Measurements from ENCODE around the gene MYADML2.
A peak's percentile ranks its signal among the peaks of the same experiment; 100 is the strongest.

MYADML2 gene, protein sequence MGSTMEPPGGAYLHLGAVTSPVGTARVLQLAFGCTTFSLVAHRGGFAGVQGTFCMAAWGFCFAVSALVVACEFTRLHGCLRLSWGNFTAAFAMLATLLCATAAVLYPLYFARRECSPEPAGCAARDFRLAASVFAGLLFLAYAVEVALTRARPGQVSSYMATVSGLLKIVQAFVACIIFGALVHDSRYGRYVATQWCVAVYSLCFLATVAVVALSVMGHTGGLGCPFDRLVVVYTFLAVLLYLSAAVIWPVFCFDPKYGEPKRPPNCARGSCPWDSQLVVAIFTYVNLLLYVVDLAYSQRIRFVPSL

GRCh38 chr17:81947189-81947588 is at the start of gene MYADML2:
TSS of gene MYADML2 (minus strand) at chr17:81947233. CDS start at chr17:81941741, 5,492 bp downstream.
- Histone ChIP-seq H3K9ac (ENCODE audit: insufficient read length, low read depth) (no peak within 1 kb of the TSS), H3K4me3 (ENCODE audit: insufficient read length, low read depth) (no peak within 1 kb of the TSS), H3K9me3 (ENCODE audit: insufficient read depth, low read length) (no peaks in the 10 kb centered on the region), H3K4me1 (ENCODE audit: insufficient read depth, insufficient read length) (peaks cover 8% of the 10 kb centered on the region), H3K27me3 (ENCODE audit: insufficient read depth, insufficient read length) (no peaks in the 10 kb centered on the region), H3K36me3 (ENCODE audit: insufficient read depth, insufficient read length, low read length) (no peaks in the 10 kb centered on the region)
- TF ChIP-seq YY1 (IDR thresholded peaks at IDR 0.05; ENCODE audit: insufficient read depth, insufficient read length) (no peak), SUZ12 (IDR thresholded peaks at IDR 0.05; ENCODE audit: extremely low read depth, insufficient read depth, insufficient read length) (no peak), ZNF274 (IDR thresholded peaks at IDR 0.05; ENCODE audit: low read depth, low read length) (no peak)
- no peak for DNase-seq (ENCODE audit: low read depth, low spot score)

DNA sequence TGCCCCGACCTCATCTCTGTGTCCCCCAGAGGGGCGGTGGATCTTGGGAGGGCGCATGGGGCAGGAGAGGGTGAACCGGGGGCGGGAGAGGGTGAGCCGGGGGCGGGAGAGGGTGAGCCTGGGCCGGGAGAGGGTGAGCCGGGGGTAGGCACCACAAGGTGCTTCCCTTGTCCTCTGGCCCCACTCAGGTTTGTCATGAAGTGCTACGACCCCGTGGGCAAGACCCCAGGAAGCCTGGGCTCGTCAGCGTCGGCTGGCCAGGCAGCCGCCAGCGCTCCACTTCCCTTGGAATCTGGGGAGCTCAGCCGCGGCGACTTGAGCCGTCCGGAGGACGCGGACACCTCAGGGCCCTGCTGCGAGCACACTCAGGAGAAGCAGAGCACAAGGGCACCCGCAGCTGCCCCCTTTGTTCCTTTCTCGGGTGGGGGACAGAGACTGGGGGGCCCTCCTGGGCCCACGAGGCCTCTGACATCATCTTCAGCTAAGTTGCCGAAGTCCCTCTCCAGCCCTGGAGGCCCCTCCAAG is 49.3 kb upstream of the MYADML2 start:
- H3K36me3 ChIP-seq (ENCODE audit: insufficient read depth, insufficient read length, low read length): peaks cover 38% of the 10 kb centered on the region
- no peaks in the 10 kb centered on the region for H3K9me3 ChIP-seq (ENCODE audit: insufficient read depth, low read length)
- H3K9ac ChIP-seq (ENCODE audit: insufficient read length, low read depth): no peak overlapping the region
- H3K4me1 ChIP-seq (ENCODE audit: insufficient read depth, insufficient read length): peaks cover 53% of the 10 kb centered on the region
- no peak overlapping the region for H3K4me3 ChIP-seq (ENCODE audit: insufficient read length, low read depth)
- no peak for TF ChIP-seq SUZ12 (IDR thresholded peaks at IDR 0.05; ENCODE audit: extremely low read depth, insufficient read depth, insufficient read length)
- no peak for TF ChIP-seq YY1 (IDR thresholded peaks at IDR 0.05; ENCODE audit: insufficient read depth, insufficient read length)
- no peak for TF ChIP-seq ZNF274 (IDR thresholded peaks at IDR 0.05; ENCODE audit: low read depth, low read length)
- no peak for DNase-seq (ENCODE audit: low read depth, low spot score)
- no peaks in the 10 kb centered on the region for H3K27me3 ChIP-seq (ENCODE audit: insufficient read depth, insufficient read length)

GRCh38 chr17:81995463-81996231 is 48.6 kb upstream of the MYADML2 start:
- no peak overlapping the region for H3K4me3 ChIP-seq (ENCODE audit: insufficient read length, low read depth)
- peaks cover 39% of the 10 kb centered on the region for H3K36me3 ChIP-seq (ENCODE audit: insufficient read depth, insufficient read length, low read length)
- H3K4me1 ChIP-seq (ENCODE audit: insufficient read depth, insufficient read length): peaks cover 55% of the 10 kb centered on the region
- H3K9me3 ChIP-seq (ENCODE audit: insufficient read depth, low read length): no peaks in the 10 kb centered on the region; the same call in 1 of the 2 replicates
- peak overlapping the region; percentile 18 for H3K9ac ChIP-seq (ENCODE audit: insufficient read length, low read depth)
- no peak for DNase-seq (ENCODE audit: low read depth, low spot score)
- no peaks in the 10 kb centered on the region for H3K27me3 ChIP-seq (ENCODE audit: insufficient read depth, insufficient read length)
- no peak for TF ChIP-seq YY1 (IDR thresholded peaks at IDR 0.05; ENCODE audit: insufficient read depth, insufficient read length)

DNA sequence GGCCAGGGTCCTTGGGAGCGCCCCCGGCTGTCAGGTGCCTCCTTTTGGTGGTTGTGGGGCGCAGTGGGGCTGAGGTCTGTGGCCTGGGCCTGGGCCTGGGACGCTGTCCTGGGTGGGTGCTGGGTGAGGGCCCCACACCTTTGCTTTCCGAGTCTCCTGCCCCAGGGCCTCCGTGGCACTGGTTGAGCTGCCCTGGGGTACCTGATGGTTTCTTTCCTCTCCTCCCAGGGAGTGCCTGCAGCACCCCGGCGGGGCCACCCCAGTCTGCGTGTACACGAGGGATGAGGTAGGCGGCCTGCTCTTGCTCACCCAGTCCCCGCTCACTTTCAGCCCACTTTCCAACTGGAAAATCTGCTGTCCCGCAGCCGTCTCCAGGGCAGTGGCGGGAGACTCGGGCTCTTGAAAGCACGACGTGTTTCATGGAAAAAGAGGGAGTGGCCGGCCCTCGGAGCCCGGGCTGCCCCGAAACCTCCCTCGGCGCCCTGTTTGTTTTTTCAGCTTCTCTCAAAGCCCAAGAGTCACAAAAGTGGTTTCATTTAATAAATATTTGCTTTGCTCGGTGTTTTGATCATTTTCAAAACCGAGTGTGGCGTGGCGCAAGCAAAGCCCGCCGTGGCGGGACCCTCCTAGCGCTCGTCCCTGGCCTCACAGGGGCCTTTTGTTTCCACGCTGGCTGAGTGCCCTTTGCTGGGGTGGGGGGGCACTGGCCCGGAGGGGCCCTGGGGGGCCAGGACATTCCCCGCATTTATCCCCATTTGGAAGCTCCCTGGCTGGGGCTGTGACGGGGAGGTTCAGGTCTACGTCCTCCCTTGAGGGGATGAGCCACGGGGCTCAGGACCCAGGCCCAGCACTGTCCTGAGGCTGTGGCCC is 47.8 kb upstream of the MYADML2 start:
- Histone ChIP-seq H3K4me3 (ENCODE audit: insufficient read length, low read depth) (no peak overlapping the region), H3K4me1 (ENCODE audit: insufficient read depth, insufficient read length) (peaks cover 52% of the 10 kb centered on the region), H3K36me3 (ENCODE audit: insufficient read depth, insufficient read length, low read length) (peaks cover 46% of the 10 kb centered on the region), H3K27me3 (ENCODE audit: insufficient read depth, insufficient read length) (no peaks in the 10 kb centered on the region), H3K9me3 (ENCODE audit: insufficient read depth, low read length) (no peaks in the 10 kb centered on the region; the same call in 1 of the 2 replicates), H3K9ac (ENCODE audit: insufficient read length, low read depth) (peak overlapping the region; percentile 18)
- DNase-seq (ENCODE audit: low read depth, low spot score): no peak
- TF ChIP-seq SUZ12 (IDR thresholded peaks at IDR 0.05; ENCODE audit: extremely low read depth, insufficient read depth, insufficient read length) (no peak), ZNF274 (IDR thresholded peaks at IDR 0.05; ENCODE audit: low read depth, low read length) (no peak), YY1 (IDR thresholded peaks at IDR 0.05; ENCODE audit: insufficient read depth, insufficient read length) (no peak)

DNA sequence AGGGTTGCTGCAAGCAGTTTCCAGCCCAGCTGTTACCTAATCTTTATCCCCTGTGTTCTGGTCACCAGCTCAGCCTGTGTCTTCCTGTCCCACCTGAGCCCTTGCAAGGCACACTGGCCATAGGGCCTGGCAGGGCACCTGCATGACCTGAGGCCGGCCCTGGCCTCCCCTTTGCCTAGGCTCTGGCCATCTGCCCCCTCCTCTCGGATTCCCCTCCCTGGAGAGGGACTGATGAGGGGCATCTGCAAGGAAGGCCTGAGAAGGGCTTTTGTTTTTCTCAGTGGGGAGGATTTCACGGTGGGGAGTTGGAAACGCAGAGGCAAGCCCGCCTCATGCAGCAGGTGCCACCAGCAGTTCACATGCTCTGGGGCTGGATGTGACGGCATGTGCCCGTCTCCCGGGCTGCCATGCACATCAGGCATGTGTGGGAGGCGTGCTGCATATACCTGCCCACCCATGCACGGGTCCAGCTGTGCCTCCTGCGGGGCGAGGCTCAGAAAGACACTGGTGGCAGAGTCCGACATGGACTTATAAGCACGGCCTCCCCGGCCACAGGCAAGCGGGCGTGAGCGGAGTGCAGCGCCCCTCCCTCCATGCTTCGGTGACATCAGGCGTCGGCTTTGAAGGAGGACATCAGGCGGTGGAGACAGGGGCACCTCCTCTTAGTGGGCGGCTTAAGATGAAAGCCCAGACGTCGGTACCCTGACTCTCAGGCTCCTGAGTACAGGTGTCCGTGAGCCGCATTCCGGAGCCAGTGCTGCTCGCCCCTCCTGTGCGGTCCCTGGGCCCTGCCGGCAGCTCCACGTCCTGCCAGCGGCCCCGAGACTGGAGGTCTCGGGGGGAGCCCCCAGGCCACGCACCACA is 46.9 kb upstream of the MYADML2 start:
- no peak for DNase-seq (ENCODE audit: low read depth, low spot score)
- H3K4me3 ChIP-seq (ENCODE audit: insufficient read length, low read depth): no peak overlapping the region
- H3K9me3 ChIP-seq (ENCODE audit: insufficient read depth, low read length): no peaks in the 10 kb centered on the region; the same call in 1 of the 2 replicates
- H3K36me3 ChIP-seq (ENCODE audit: insufficient read depth, insufficient read length, low read length): peaks cover 51% of the 10 kb centered on the region
- no peaks in the 10 kb centered on the region for H3K27me3 ChIP-seq (ENCODE audit: insufficient read depth, insufficient read length)
- TF ChIP-seq SUZ12 (IDR thresholded peaks at IDR 0.05; ENCODE audit: extremely low read depth, insufficient read depth, insufficient read length): no peak
- no peak for TF ChIP-seq ZNF274 (IDR thresholded peaks at IDR 0.05; ENCODE audit: low read depth, low read length)
- no peak for TF ChIP-seq YY1 (IDR thresholded peaks at IDR 0.05; ENCODE audit: insufficient read depth, insufficient read length)
- H3K9ac ChIP-seq (ENCODE audit: insufficient read length, low read depth): peak overlapping the region; percentile 51
- peaks cover 53% of the 10 kb centered on the region for H3K4me1 ChIP-seq (ENCODE audit: insufficient read depth, insufficient read length)
